HL-60 (cell line): ENCODE results near the gene DAPK1.

ENCODE experiments used
- DNase-seq, 2 experiments: peaks; one replicate each; pipeline ENCODE4 v3.0.0-alpha.2; 2010 to 2020; ENCODE audit warnings: low read depth in 1 of 2, low spot score in 1 of 2
- H3K27ac ChIP-seq: fragments of 250-450 bp; sonication (Bioruptor Pico); replicated peaks from 2 replicates; pipeline ENCODE4 v1.5.1; 2020; ENCODE audit warnings: mild to moderate bottlenecking, moderate library complexity
- H3K27me3 ChIP-seq: fragments of 250-450 bp; sonication (Bioruptor Pico); 2 replicates; pipeline ENCODE4 v1.5.1; 2021; ENCODE audit warnings: mild to moderate bottlenecking, moderate library complexity; ENCODE audit not compliant: insufficient read depth, poor library complexity, severe bottlenecking
- H3K4me3 ChIP-seq: replicated peaks from 2 replicates; pipeline ENCODE4 v1.5.1; 2011; ENCODE audit warnings: mild to moderate bottlenecking, control low read depth, low read length; ENCODE audit not compliant: insufficient read depth
- GABPA ChIP-seq: IDR thresholded peaks from 2 replicates; pipeline ENCODE4 v1.6.1; 2012; ENCODE audit warnings: low read depth
- POLR2AphosphoS5 ChIP-seq: IDR thresholded peaks from 2 replicates; pipeline ENCODE4 v1.6.1; 2012; ENCODE audit warnings: low read depth
- SPI1 ChIP-seq: IDR thresholded peaks from 2 replicates; pipeline ENCODE4 v1.6.1; 2012; ENCODE audit warnings: low read depth, mild to moderate bottlenecking, borderline replicate concordance
- TF ChIP-seq, protein P1 (sequence below): IDR thresholded peaks from 2 replicates; pipeline ENCODE4 v1.6.1; 2012; ENCODE audit warnings: low read depth; ENCODE audit not compliant: insufficient replicate concordance
- TF ChIP-seq, protein P2 (sequence below): IDR thresholded peaks from one replicate; pipeline ENCODE4 v1.5.1; 2011; ENCODE audit warnings: low read length, control low read depth, inconsistent platforms; ENCODE audit not compliant: insufficient read depth

DAPK1 gene

DNA sequence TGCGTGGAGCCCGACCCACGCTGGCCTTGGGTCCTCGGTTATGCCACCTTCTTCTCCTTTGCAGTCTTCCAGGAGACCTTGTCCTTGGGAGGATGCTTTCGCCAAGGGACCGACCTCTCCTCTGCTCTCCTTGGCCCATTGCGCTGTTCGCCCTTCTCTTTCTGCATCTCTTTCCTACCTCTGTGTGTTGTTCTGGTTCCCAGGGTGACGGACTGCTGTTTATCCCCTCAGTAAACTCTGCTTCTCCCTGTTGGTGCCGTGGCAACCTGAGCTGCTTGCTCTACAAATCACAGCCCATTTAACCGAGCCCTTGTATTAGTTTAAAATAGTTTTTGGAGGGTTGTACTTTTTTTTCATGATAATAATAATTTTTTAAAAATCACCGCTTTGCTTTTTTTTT is 97.9 kb downstream of the DAPK1 start:
- TF ChIP-seq POLR2AphosphoS5 (no peak), GABPA (no peak), SPI1 (no peak)
- TF ChIP-seq, protein P1, sequence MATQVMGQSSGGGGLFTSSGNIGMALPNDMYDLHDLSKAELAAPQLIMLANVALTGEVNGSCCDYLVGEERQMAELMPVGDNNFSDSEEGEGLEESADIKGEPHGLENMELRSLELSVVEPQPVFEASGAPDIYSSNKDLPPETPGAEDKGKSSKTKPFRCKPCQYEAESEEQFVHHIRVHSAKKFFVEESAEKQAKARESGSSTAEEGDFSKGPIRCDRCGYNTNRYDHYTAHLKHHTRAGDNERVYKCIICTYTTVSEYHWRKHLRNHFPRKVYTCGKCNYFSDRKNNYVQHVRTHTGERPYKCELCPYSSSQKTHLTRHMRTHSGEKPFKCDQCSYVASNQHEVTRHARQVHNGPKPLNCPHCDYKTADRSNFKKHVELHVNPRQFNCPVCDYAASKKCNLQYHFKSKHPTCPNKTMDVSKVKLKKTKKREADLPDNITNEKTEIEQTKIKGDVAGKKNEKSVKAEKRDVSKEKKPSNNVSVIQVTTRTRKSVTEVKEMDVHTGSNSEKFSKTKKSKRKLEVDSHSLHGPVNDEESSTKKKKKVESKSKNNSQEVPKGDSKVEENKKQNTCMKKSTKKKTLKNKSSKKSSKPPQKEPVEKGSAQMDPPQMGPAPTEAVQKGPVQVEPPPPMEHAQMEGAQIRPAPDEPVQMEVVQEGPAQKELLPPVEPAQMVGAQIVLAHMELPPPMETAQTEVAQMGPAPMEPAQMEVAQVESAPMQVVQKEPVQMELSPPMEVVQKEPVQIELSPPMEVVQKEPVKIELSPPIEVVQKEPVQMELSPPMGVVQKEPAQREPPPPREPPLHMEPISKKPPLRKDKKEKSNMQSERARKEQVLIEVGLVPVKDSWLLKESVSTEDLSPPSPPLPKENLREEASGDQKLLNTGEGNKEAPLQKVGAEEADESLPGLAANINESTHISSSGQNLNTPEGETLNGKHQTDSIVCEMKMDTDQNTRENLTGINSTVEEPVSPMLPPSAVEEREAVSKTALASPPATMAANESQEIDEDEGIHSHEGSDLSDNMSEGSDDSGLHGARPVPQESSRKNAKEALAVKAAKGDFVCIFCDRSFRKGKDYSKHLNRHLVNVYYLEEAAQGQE: no peak
- TF ChIP-seq, protein P2, sequence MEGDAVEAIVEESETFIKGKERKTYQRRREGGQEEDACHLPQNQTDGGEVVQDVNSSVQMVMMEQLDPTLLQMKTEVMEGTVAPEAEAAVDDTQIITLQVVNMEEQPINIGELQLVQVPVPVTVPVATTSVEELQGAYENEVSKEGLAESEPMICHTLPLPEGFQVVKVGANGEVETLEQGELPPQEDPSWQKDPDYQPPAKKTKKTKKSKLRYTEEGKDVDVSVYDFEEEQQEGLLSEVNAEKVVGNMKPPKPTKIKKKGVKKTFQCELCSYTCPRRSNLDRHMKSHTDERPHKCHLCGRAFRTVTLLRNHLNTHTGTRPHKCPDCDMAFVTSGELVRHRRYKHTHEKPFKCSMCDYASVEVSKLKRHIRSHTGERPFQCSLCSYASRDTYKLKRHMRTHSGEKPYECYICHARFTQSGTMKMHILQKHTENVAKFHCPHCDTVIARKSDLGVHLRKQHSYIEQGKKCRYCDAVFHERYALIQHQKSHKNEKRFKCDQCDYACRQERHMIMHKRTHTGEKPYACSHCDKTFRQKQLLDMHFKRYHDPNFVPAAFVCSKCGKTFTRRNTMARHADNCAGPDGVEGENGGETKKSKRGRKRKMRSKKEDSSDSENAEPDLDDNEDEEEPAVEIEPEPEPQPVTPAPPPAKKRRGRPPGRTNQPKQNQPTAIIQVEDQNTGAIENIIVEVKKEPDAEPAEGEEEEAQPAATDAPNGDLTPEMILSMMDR: no peak
- Histone ChIP-seq H3K4me3 (no peak overlapping the region), H3K27ac (no peak overlapping the region), H3K27me3 (no peaks in the 10 kb centered on the region)
- no peak for DNase-seq

DNA sequence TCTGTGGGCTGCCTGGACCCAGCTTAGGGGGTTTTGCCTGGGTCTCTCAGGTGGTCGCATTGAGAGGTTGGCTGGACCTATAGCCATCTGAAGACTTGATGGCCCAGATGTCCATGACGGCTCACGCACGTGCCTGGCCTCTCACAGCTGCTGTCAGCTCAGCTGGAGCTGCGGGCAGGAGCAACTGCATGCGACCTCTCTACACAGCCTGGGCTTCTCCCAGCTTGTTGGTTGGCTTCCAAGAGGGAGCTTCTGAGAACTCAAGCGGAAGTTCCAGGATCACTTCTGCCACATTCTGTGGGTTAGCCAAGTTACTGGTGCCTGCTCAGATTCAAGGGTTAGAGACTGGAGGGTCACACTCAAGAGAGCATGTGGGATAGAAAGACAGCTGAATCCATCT is 99.2 kb downstream of the DAPK1 start:
- no peaks in the 10 kb centered on the region for H3K27me3 ChIP-seq
- no peak overlapping the region for H3K4me3 ChIP-seq
- DNase-seq: no peak
- TF ChIP-seq GABPA: no peak
- no peak overlapping the region for H3K27ac ChIP-seq

- Histone ChIP-seq H3K27me3 (no peaks in the 10 kb centered on the region), H3K4me3 (no peak overlapping the region), H3K27ac (no peak overlapping the region)
- TF ChIP-seq GABPA (no peak), SPI1 (no peak), POLR2AphosphoS5 (no peak)
- TF ChIP-seq, protein P2: no peak
- TF ChIP-seq, protein P1: no peak
- no peak for DNase-seq
Observed at GRCh38 chr9:87597710-87598443, 100.2 kb downstream of the DAPK1 start.

DNA sequence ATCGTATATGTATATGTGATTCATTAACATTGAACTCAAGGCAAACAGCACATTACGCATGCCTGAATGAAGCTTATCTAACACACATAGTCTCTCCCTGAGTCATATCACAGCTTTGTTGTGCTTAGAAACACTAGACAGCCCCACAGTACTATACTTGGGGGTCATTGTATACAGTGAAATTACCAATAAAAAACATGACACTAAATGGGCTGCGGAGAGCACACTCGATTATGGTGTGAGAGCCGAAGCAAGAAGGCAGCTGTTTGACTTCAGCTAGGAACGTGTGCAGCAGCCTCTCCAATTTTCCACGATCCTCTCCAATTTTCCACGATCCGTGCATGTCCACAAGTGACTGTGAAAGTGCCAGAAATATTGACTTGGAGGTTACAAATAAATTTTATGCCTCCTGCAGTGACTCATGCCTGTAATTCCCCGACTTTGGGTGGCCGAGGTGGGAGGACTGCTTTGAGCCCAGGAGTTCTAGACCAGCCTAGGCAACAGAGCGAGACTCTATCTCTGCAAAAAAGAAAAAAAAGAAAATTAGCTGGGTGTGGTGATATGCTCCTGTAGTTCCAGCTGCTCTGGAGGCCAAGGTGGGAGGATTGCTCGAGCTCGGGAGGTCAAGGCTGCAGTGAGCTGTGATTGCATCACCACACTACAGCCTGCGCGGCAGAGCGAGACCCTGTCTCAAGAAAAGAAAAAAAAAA is 102.4 kb downstream of the DAPK1 start:
- H3K4me3 ChIP-seq: no peak overlapping the region
- H3K27ac ChIP-seq: no peak overlapping the region
- H3K27me3 ChIP-seq: no peaks in the 10 kb centered on the region
- no peak for DNase-seq
- TF ChIP-seq GABPA (no peak), SPI1 (no peak), POLR2AphosphoS5 (no peak)
- TF ChIP-seq, protein P2: no peak
- TF ChIP-seq, protein P1: no peak
